T47D (cell line): Measurements from ENCODE around the gene CEBPB.
A peak's percentile ranks its signal among the peaks of the same experiment; 100 is the strongest.

Source experiments
- DNase-seq, 2 experiments: peaks; one replicate each; pipeline versions ENCODE4 v3.0.0 to v3.0.0-alpha.2; 2011 to 2012; ENCODE audit warnings: low read depth in 1 of 2, low spot score in 1 of 2
- JUND ChIP-seq: IDR thresholded peaks from 2 replicates; pipeline ENCODE4 v1.6.1; 2012; ENCODE audit warnings: low read depth
- in situ Hi-C: cut with HindIII; loops from 2 replicates; pipeline ENCODE4 v1.10.0; 2016; ENCODE audit warnings: low sequenced_read_pairs, low pct_unique_long_range_greater_than_20kb

The CEBPB gene

DNA sequence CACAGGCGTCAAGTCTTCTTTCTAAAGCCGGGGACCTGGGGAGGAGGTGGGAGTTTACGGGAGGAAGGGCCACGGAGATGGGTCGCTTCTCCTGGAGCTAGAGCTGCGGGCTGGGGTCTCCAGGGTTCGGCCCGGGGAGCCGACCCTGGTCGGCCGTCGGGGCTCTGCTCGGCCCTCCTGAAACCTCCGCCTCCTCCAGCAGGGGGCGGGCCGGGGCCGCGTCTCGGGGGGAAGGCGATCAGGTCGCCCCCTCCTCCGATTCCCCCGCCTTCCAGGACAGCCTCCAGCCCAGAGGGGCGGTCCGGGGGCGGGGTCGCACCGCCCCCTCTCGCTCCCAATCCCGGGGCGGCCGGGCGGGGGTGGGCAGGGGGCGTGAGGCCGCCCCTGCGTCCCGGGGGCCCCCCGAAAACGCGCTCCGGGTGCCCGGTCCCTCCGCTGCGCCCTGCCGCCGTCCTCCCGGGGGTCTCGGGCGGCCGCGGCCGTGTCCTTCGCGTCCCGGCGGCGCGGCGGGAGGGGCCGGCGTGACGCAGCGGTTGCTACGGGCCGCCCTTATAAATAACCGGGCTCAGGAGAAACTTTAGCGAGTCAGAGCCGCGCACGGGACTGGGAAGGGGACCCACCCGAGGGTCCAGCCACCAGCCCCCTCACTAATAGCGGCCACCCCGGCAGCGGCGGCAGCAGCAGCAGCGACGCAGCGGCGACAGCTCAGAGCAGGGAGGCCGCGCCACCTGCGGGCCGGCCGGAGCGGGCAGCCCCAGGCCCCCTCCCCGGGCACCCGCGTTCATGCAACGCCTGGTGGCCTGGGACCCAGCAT, at the start of gene CEBPB:
Gene CEBPB (plus strand): TSS at position 580 of the 814 bp plus-strand sequence. CDS start 204 bp downstream, at position 784.
- peak; percentile 91 to 94 for DNase-seq
- in situ Hi-C loops, result no loop called here
- TF ChIP-seq JUND, result no peak

DNA sequence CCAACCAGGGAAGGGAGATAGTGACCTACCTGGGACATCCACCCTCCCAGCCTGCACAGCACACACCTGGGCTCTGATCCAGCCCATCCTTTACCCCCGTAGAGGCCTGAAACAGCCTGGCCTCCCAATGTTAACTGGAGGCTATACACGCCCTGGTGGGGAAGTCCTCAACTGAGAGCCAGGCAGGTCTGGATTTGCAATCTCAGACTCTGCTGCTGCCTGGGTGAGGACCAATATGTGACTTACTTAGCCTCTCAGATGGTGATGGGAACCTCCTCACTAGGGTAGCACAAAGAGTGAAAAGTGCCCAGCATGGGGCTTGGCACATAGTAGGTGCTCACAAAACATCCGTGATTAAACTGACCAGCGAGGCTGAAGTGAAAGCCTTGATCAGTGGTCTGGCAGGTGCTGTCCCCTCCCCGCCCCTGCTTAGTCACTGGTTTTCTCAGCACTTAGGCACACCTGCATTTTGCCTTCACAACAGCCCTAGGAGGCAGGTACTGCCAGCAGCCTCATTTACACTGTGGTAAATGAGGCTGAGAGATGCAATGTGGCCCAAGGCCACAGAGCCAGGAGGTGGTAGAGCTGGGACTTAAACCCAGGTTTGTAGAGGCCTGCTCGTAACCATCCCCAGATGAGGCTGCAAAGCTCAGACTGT, 49.5 kb upstream of the CEBPB start:
- TF ChIP-seq JUND, result no peak
- in situ Hi-C loops, result no loop called here
- DNase-seq, result peak in 1 of 2 experiments; percentile 43

DNA sequence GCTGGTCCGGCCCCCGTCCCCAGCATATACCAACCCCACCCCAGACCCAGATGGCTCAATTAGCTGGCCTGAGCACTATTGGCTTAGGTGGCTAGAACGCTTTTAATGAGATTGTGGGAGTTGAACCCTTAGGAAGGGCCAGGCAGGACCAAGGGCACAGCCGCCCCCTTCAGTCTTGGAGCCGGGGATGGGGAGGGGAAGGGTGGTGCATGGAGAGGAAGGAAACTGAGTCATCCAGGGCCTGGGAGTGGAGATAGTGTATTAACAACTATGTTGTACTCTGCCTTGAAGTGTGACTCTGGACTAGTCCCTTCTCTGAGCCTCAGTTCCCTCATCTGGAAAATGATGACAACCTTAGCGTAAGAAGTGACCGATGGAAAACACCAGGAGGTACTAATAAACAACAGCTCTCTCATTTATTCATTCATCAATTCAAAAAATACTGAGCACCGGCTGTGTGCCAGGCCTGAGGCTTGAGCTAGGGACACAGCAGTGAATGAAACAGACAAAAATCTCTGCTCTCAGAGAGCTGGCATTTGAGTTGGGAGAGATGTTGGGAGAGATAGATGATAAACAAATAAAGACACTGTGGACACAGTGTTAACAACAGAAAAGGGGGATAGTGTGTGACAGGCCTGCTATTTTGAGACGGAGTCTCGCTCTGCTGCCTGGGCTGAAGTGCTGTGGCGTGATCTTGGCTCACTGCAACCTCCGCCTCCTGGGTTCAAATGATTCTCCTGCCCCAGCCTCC, 48.6 kb upstream of the CEBPB start:
- in situ Hi-C loops, result no loop called here

DNA sequence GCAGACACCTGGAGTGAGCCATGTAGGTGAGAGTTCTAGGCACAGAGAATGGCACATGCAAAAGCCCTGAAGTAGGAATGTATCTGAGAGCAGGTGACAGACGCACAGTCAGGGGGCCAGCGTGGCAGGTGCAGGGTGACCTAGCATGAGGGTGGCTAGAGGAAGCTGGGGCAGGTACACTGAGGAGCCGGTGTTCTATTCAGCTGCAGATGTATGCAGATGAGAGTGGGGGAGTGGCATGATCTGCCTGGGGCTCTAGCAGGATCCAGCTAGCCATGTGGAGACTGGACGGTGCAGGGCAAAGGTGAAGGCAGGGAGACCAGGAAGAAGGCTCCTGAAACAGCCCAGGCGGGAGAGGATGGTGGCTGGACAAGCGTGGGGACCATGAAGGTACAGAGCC, 47.8 kb upstream of the CEBPB start:
- TF ChIP-seq JUND, result no peak
- in situ Hi-C loops, result no loop called here
- peak in 1 of 2 experiments; percentile 83 for DNase-seq

More for the DNA sequence above, 48.6 kb upstream of the CEBPB start:
- TF ChIP-seq JUND, result no peak
- peak in 1 of 2 experiments; percentile 94 for DNase-seq

DNA sequence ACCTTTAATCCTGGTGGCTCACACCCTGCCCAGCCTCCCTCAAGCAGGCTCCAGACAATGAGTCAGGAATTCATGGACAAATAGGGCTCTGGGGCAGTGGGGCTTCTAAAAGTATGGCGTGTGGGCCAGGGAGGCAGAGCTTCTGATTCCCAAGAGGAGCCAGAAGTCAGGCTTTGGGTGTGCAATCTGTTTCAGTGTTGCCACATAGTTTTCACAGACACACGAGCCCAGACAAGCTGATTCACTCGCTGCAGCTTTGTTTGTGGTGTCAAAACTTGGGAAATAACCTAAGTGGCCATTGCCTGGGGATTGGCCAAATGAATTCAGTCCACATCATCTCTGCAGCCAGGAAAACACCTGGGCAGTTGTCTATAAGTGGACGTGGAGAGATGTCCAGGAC, 46.3 kb upstream of the CEBPB start:
- in situ Hi-C loops, result no loop called here
- no peak for DNase-seq
- TF ChIP-seq JUND, result no peak

DNA sequence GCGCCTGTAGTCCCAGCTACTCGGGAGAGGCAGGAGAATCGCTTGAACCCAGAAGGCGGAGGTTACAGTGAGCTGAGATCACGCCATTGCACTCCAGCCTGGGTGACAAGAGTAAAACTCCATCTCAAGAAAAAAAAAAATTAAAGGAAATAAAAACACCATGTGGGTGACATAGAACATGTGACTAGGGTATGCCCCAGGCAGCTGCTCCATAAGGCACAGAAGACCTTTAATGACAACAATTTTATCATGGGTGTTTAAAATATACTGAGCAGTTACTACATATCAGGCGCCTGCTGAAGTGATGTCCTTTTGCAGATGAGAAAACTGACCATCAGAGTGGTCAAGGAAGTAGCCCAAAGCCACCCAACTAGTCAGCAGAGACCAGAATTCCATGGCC, 45.1 kb upstream of the CEBPB start:
- TF ChIP-seq JUND, result no peak
- no peak for DNase-seq
- in situ Hi-C loops, result no loop called here

DNA sequence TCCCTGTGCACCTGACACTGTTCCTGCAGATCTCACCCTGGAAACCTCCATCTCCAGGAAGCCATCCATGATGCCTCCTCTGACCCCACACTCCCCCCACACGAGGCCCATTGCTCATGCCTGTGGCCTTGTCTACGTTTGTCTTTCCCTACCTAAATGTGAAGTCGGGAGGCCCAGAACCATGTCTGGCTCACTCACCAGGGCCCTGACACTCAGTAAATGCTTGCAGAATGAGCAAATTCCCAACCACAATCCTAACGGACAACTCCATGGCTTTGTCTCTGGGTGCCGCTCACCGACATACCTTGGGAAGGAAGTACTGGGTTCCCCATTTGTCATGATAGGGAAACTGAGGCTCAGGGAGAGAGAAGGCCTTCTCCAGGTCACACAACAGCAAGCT, 44.4 kb upstream of the CEBPB start:
- DNase-seq, result no peak
- TF ChIP-seq JUND, result no peak
- in situ Hi-C loops, result no loop called here

DNA sequence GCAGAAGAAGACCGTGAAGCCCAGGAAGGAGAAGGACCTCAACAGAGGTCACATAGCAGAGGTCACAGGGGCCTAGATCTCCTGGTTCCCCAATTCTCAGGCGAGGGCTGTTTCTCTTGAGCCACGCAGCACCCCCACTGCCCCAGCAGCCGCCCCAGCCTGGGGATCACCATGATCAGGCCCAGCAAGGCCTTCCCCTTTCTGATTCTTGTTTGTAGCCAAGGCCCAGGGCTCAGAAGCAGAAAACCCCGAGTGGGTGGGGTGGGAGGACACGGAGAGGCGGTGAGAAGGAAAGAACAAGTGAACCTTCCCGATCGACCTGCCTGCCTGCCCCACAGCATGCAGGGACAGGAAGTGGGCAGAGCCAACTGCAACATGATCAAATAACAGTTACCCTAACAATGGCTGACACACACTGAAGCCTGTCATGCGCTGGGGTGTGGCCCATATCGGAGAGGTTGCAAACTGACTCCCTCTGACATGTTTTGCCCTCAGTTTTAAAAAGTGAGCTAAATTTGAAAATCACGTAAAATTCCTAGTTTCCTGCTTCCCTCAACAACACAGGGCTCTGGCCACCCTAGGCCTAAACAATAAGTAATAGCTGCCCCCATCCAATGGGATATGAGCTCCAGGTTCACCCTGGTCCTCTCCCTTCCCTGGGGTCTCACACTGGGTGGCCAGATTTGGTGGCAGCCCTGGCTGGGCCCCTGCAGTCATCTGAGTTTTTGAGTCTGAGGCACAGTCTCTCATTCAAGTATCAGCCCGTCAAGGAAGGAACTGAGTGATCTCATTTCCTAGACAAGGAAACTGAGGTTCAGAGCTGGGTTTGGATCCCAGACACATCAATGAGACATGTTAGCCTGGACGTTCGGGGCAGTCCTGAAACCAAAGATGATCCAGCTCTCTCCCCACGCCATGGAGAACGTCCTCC, 43.6 kb upstream of the CEBPB start:
- in situ Hi-C loops, result no loop called here
- no peak for TF ChIP-seq JUND
- DNase-seq, result no peak

DNA sequence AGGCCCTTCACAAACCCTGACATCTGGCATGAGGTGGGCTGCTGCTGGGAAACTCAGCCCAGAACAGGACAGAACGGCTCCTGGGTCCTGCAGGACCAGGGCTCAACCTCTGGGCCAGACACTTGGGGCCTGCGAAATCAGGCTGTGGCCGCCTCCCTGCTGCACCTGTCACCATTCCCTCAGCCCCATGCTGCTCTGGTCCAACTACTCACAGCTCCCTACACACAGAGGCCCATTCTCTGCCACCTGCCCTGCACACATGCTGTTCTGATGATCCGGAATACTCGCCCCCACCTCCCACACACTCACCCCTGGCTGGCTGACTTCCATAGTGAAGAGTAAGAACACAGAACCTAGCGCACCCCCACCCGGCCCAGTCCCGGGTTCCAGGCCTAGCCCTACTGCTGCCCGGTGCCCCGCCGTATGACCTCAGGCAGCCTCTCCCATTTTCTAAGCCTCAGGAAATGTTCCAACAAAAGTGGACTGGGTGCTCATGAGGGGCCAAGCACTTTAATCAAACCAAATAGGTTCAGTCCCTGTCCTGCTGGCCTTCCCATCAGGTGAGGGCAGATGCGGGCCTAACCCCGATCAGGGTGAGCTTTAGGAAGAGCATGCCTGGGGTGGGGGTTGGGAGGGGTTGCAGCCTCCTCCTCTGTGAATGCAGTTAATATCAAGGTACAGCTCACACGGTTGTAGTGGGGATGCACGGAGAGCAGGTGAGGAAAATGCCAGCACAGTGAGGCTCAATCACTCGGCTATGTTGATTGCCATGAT, 41.0 kb upstream of the CEBPB start:
- DNase-seq, result no peak
- in situ Hi-C loops, result no loop called here

DNA sequence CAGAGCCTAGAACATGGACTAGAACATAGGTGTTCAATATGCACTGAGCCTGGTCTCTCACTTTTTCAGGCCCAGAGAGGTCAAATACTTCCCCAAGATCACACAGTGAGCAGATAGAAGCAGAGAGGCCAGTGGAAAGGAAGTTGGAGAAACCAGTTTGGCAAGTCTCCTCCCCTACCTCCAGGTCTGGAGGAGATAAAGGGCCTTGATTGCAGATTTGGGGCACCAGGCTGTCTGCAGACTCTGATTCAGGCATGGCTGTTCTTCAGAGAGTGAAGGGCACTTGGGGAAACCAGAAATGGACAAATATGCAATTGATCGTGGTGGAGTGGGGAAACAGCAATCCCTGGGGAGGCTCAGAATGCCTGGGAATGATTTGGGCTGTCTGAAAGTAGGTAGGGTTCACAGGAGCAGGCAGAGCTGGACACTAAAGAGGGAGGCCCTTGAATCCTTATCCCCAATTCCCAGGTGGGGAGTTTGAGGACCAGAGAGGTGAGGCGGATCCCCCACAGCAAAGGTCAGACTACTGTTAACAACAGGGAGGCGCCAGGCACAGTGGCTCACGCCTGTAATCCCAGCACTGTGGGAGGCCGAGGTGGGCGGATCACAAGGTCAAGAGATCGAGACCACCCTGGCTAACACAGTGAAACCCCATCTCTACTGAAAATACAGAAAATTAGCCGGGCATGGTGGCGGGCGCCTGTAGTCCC, 39.4 kb upstream of the CEBPB start:
- peak in 1 of 2 experiments; percentile 67 for DNase-seq
- in situ Hi-C loops, result no loop called here
- no peak for TF ChIP-seq JUND

More for the DNA sequence above, 41.0 kb upstream of the CEBPB start:
- TF ChIP-seq JUND, result no peak
